Ramos (cell line): ENCODE results near the gene PXDC1.
"Not testable (repeated sequence)": the region's sequence is repeated elsewhere in the genome, so short reads cannot be mapped to it uniquely, and the experiment has no call there.

ENCODE experiments used
- in situ Hi-C: fragments of 300-500 bp; cut with MboI; formaldehyde crosslinking; loops from one replicate; pipeline ENCODE4 v1.14.3; 2022; ENCODE audit warnings: low sequenced_read_pairs; ENCODE audit not compliant: unreplicated experiment

Gene PXDC1

DNA sequence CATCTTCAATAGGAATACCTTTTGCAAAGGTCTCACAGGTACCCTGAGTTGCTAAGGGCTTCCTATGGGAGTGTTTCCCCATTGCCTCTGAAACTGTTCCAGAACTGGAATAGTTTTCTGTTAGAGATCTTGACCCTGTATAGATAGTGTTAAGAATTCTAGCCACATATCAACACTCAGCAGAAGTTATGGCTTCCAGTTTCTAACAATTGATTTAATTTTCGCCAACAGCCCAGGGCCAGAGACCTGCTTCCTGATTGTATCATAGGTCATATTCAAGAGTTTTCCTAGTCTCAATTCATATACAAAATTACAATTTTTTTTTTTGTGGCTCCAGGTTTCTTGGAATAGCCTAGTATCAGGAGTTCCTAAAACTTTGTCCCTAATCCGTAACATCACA, 61.0 kb downstream of the PXDC1 start:
- in situ Hi-C loops = no loop called here

GRCh38 chr6:3687847-3688246, 63.7 kb downstream of the PXDC1 start:
- in situ Hi-C loops = no loop called here

DNA sequence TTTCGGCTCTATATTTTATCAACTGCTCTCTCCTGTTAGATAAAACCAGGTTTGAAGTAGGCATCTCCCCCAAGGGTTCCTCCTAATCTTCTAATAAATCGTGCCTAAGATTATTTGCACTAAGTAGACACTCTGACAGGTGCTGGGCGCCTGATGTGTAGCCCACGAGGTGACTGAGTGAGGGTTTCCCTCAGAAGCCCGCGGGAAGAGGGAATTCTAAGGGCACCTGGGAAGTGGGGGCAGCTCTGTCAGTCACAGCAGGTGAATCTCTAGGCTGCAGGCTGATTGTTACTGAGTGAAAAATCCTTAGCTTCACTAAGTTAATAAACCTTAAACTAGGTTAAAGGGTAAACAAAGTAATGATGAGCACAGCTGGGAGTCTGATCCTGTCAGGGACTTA, 68.2 kb downstream of the PXDC1 start:
- in situ Hi-C loops = no loop called here

DNA sequence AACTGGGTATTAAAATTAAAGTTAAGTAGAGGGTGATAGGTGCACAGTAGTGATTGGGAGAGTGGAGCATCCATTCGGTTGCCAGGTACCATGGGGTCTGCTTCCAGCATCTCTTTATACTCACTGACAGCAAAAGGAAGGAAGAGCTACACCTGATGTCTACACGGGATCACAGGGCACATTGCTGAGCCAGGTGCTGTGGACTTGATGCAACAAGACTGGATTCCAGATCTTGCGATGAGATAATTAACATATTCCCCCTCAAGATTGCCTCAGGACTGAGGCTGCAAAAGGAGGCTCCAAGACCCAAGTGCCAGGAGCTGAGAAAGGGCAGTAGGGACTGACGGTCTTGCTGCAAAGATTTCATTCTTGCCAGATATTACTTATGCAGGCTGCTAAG, 72.6 kb downstream of the PXDC1 start:
- in situ Hi-C loops = no loop called here

DNA sequence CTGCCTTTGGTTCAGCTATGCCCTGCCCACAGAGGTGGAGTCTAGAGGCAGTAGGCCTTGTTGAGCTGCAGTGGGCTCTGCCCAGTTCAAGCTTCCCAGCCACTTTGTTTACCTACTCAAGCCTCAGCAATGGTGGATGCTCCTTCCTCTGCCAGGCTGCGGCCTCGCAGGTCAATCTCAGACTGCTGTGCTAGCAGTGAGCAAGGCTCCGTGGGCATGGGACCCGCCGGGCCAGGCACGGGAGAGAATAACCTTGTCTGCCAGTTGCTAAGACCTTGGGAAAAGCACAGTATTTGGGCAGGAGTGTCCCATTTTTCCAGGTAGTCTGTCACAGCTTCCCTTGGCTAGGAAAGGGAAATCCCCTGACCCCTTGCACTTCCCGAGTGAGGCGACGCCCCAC, 73.8 kb downstream of the PXDC1 start:
- in situ Hi-C loops = not testable (repeated sequence)

- in situ Hi-C loops = not testable (repeated sequence)
These were observed 74.2 kb downstream of the PXDC1 start for GRCh38 chr6:3677351-3677750.
